AG04450 (cell line): ENCODE results near the gene AP2B1. TPM values are rescaled to one million over a fixed set of nuclear protein-coding genes. Genes with fewer than 3 reads are reported as not detected.
"Not testable (repeated sequence)": the region's sequence is repeated elsewhere in the genome, so short reads cannot be mapped to it uniquely, and the experiment has no call there.

Experiments used
- CTCF ChIA-PET: fragments of 300-600, 350-600 bp; formaldehyde crosslinking; extraction: SDS; loops from one replicate; lab custom pipeline; 2022; ENCODE audit warnings: antibody characterized with exemption, inconsistent platforms; lab: Charles Lee
- POLR2A ChIA-PET: fragments of 350-600 bp; formaldehyde crosslinking; extraction: SDS; loops from one replicate; lab custom pipeline; 2021; ENCODE audit warnings: antibody characterized with exemption, inconsistent platforms; lab: Yijun Ruan, JAX
- DNase-seq: peaks from one replicate; pipeline ENCODE4 v3.0.0-alpha.2; 2011; ENCODE audit warnings: low read depth, low spot score
- H3K27ac ChIP-seq: one replicate; pipeline ENCODE4 v1.5.1; 2012; ENCODE audit warnings: low read depth, low read length, control low read depth
- H3K27me3 ChIP-seq: one replicate; pipeline ENCODE4 v1.6.0; 2012; ENCODE audit warnings: low read length; ENCODE audit not compliant: control insufficient read depth, insufficient read depth
- H3K4me3 ChIP-seq: 2 replicates; pipeline ENCODE4 v1.5.1; 2011; ENCODE audit warnings: mild to moderate bottlenecking, low read depth, low read length, control low read depth
- H3K9me3 ChIP-seq: 2 replicates; pipeline ENCODE4 v1.5.1; 2012; ENCODE audit warnings: low read length; ENCODE audit not compliant: control insufficient read depth, insufficient read depth
- CTCF ChIP-seq: IDR thresholded peaks from 2 replicates; pipeline ENCODE4 v1.5.1; 2011; ENCODE audit warnings: low read depth, low read length, control low read depth, inconsistent platforms
- polyA plus RNA-seq: library from polyadenylated mRNA; depleted of rRNA; stranded (reverse); fragments of >200 nt; gene quantifications from 2 replicates; pipeline ENCODE4 v1.2.3, GENCODE V29; 2011

AP2B1 gene
- polyA plus RNA-seq, 1 experiment, result 258 TPM

GRCh38 chr17:35557353-35557752, 29.8 kb upstream of the AP2B1 start:
- no peak for TF ChIP-seq CTCF
- POLR2A ChIA-PET, result no interaction called here
- no peak overlapping the region for H3K4me3 ChIP-seq
- no peaks in the 10 kb centered on the region for H3K9me3 ChIP-seq
- H3K27ac ChIP-seq, result no peak overlapping the region
- DNase-seq, result no peak
- peaks cover 14% of the 10 kb centered on the region for H3K27me3 ChIP-seq
- CTCF ChIA-PET, result no interaction called here

GRCh38 chr17:35559495-35560210, 27.5 kb upstream of the AP2B1 start:
- Histone ChIP-seq H3K9me3 (no peaks in the 10 kb centered on the region), H3K4me3 (no peak overlapping the region), H3K27ac (no peak overlapping the region), H3K27me3 (peaks cover 16% of the 10 kb centered on the region)
- ChIA-PET POLR2A (no interaction called here), CTCF (no interaction called here)
- no peak for TF ChIP-seq CTCF
- no peak for DNase-seq

- DNase-seq, result no peak
- ChIA-PET CTCF (interaction anchor here (0.8 kb wide), 1 partner anchor 21 kb away, joined by 4 read pairs; no protein-coding TSS in a partner anchor), POLR2A (no interaction called here)
- TF ChIP-seq CTCF, result no peak
- Histone ChIP-seq H3K27me3 (peaks cover 20% of the 10 kb centered on the region), H3K4me3 (no peak within 1 kb of the TSS), H3K9me3 (no peaks in the 10 kb centered on the region), H3K27ac (no peak within 1 kb of the TSS)
Measured at GRCh38 chr17:35560703-35561102, 26.4 kb upstream of the AP2B1 start, which contains the start of gene SLFN14. SLFN14 (minus strand) TSS chr17:35560819; CDS start chr17:35558062, 2,757 bp downstream.

GRCh38 chr17:35563181-35563580, 23.9 kb upstream of the AP2B1 start:
- CTCF ChIA-PET, result interaction anchor here (0.7 to 1.4 kb wide), 2 partner anchors 23 to 212 kb away, joined by 3 to 6 read pairs; no protein-coding TSS in a partner anchor
- DNase-seq, H3K4me3 ChIP-seq, H3K27ac ChIP-seq, POLR2A ChIA-PET, H3K9me3 ChIP-seq: not testable (repeated sequence)
- peaks cover 13% of the 10 kb centered on the region for H3K27me3 ChIP-seq

GRCh38 chr17:35566968-35567367, 20.2 kb upstream of the AP2B1 start:
- DNase-seq, result no peak
- Histone ChIP-seq H3K27me3 (peaks cover 13% of the 10 kb centered on the region), H3K27ac (no peak overlapping the region), H3K4me3 (no peak overlapping the region), H3K9me3 (no peaks in the 10 kb centered on the region)
- POLR2A ChIA-PET, result interaction anchor here (1.4 kb wide), 1 partner anchor 20 kb away, joined by 9 read pairs; the partner anchor contains the start of gene AP2B1
- no peak for TF ChIP-seq CTCF
- CTCF ChIA-PET, result interaction anchor here (0.6 to 2.3 kb wide), 2 partner anchors 28 to 401 kb away, joined by 3 to 8 read pairs; no protein-coding TSS in a partner anchor
